Glutamatergic neuron (in vitro differentiated cells): ENCODE data around the gene SPEN. TPM values are rescaled to one million over a fixed set of nuclear protein-coding genes. Genes with fewer than 3 reads are reported as not detected.
A peak's percentile ranks its signal among the peaks of the same experiment; 100 is the strongest.
"Not testable (repeated sequence)": the region's sequence is repeated elsewhere in the genome, so short reads cannot be mapped to it uniquely, and the experiment has no call there.

Source experiments
- DNase-seq: peaks from one replicate; pipeline ENCODE4 v3.0.0; 2022
- H3K27ac Mint-ChIP-seq: one replicate; pipeline ENCODE4 v1.8.0; 2020; ENCODE audit warnings: mild to moderate bottlenecking, mixed read lengths, inconsistent platforms; ENCODE audit not compliant: unreplicated experiment
- H3K27me3 Mint-ChIP-seq: one replicate; pipeline ENCODE4 v1.8.0; 2020; ENCODE audit warnings: mild to moderate bottlenecking, moderate library complexity, mixed read lengths, inconsistent platforms; ENCODE audit not compliant: unreplicated experiment
- H3K36me3 Mint-ChIP-seq: one replicate; pipeline ENCODE4 v1.8.0; 2020; ENCODE audit warnings: mild to moderate bottlenecking, mixed read lengths, inconsistent platforms; ENCODE audit not compliant: unreplicated experiment
- H3K4me1 Mint-ChIP-seq: one replicate; pipeline ENCODE4 v1.8.0; 2020; ENCODE audit warnings: mild to moderate bottlenecking, low read depth, mixed read lengths, inconsistent platforms; ENCODE audit not compliant: unreplicated experiment
- H3K4me3 Mint-ChIP-seq: one replicate; pipeline ENCODE4 v1.8.0; 2020; ENCODE audit warnings: mild to moderate bottlenecking, mixed read lengths, inconsistent platforms; ENCODE audit not compliant: unreplicated experiment
- H3K9me3 Mint-ChIP-seq: one replicate; pipeline ENCODE4 v1.8.0; 2020; ENCODE audit warnings: mild to moderate bottlenecking, moderate library complexity, mixed read lengths, inconsistent platforms; ENCODE audit not compliant: unreplicated experiment
- CTCF ChIP-seq: fragments of 200-600 bp; sonication (generic); IDR thresholded peaks from one replicate; pipeline ENCODE4 v1.5.0; 2021; ENCODE audit not compliant: partially characterized antibody, unreplicated experiment
- total RNA-seq: library from RNA; stranded (reverse); fragmentation: NEBNext Ultra II Directional; extraction: Animal tissue kit (Norgen Biotek cat#: 25700); gene quantifications from one replicate; pipeline ENCODE4 v1.2.1, GENCODE V29; 2021; ENCODE audit not compliant: unreplicated experiment

Gene SPEN
- total RNA-seq, 1 donor from 2014 or later: 52.4 TPM

DNA sequence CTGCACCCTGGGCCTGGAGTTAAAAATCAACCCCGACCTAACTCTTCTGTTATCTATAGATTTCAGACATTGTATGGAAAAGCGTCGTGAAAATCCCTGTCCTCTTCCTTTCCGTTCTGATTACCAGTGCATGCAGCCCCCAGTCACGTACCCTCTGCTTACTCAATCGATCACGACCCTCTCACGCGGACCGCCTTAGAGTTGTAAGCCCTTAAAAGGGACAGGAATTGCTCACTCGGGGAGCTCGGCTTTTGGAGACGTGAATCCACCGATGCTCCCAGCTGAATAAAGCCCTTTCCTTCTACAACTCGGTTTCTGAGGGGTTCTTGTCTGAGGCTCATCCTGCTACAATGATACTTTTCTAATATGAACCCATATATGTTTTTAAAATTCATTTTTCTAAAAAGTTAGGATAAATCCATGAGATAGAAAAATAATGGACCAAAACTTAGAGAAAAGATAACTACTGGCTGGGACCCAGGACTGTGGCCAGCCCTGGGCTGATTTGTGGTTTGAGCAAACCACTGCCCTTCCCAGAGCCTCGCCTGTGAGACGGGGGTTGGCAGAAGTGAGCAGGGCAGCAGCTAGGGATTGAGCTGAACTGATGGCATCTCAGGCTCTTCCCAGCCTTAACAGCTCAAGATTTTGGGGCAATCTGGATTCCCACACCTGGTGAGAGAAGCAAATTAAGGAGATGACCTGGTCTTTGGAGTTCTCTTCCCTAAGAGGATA lies 45.1 kb upstream of the SPEN start:
- Mint-ChIP-seq H3K9me3 (no peaks in the 10 kb centered on the region), H3K36me3 (no peaks in the 10 kb centered on the region), H3K27ac (no peak overlapping the region), H3K27me3 (peaks cover 4% of the 10 kb centered on the region), H3K4me3 (no peak overlapping the region), H3K4me1 (peaks cover 6% of the 10 kb centered on the region)
- no peak for TF ChIP-seq CTCF
- no peak for DNase-seq

DNA sequence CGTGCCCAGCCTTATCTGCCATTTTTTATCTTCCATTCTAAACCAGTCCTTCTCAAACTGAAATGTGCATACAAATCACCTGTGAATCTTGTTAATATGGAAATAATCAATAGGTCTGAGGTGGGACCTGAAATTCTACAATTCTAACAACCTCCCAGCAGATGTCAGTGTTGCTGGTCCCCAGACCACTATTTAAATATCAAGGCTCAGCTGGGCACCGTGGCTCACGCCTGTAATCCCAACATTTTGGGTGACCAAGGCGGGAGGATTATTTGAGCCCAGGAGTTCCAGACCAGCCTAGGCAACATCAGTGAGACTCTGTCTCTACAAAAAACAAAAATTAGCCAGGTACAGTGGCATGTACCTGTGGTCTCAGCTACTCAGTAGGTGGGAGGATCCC lies 44.1 kb upstream of the SPEN start:
- H3K4me1 Mint-ChIP-seq: peaks cover 6% of the 10 kb centered on the region
- peak; percentile 44 for DNase-seq
- no peak overlapping the region for H3K4me3 Mint-ChIP-seq
- TF ChIP-seq CTCF: peak; percentile 41
- H3K36me3 Mint-ChIP-seq: no peaks in the 10 kb centered on the region
- peaks cover 2% of the 10 kb centered on the region for H3K9me3 Mint-ChIP-seq
- H3K27ac Mint-ChIP-seq: no peak overlapping the region
- peaks cover 6% of the 10 kb centered on the region for H3K27me3 Mint-ChIP-seq

DNA sequence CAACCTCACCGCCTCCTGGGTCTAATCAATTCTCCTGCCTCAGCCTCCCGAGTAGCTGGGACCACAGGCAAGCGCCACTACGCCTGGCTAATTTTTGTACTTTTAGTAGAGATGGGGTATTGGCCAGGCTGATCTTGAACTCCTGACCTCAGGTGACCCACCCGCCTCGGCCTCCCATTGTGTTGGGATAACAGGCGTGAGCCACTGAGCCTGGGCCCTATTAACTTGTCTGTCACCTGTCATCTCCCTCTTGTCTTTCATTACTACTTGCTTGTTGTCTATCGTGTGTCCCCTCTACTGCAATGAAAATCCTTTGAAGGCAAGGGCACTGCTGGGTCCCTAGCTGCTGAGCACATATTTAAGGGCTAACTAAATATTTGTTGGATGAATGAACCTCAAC lies 43.4 kb upstream of the SPEN start:
- Mint-ChIP-seq H3K9me3 (peaks cover 2% of the 10 kb centered on the region), H3K27ac (no peak overlapping the region), H3K4me1 (peaks cover 6% of the 10 kb centered on the region), H3K27me3 (peaks cover 6% of the 10 kb centered on the region), H3K36me3 (no peaks in the 10 kb centered on the region), H3K4me3 (no peak overlapping the region)
- no peak for TF ChIP-seq CTCF
- no peak for DNase-seq

- Mint-ChIP-seq H3K9me3 (peaks cover 2% of the 10 kb centered on the region), H3K36me3 (no peaks in the 10 kb centered on the region), H3K27me3 (peaks cover 9% of the 10 kb centered on the region), H3K27ac (no peak overlapping the region), H3K4me3 (no peak overlapping the region), H3K4me1 (no peaks in the 10 kb centered on the region)
- no peak for DNase-seq
- TF ChIP-seq CTCF: no peak
Measured at GRCh38 chr1:15807121-15807520, 40.4 kb upstream of the SPEN start.

DNA sequence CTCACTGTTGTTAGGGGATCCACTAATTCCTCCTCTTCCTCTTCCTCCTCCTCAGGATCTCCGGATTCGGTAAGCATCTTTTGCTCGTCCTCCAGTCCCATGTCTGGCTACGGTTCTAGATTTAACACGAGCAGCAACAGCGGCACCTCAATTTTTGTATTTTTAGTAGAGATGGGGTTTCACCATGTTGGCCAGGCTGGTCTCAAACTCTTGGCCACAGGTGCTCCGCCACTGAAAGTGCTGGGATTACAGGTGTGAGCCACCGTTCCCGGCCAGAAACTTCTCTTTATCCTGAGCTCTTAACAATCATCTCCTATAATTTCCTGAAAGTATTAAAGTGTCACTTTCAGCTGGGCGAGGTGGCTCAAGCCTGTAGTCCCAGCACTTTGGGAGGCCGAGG lies 40.0 kb upstream of the SPEN start, which contains the start of gene UQCRHL:
TSS of gene UQCRHL (minus strand) at position 101 of the 400 bp plus-strand sequence. CDS start at position 101, 0 bp downstream.
- H3K4me1 Mint-ChIP-seq, H3K4me3 Mint-ChIP-seq, H3K36me3 Mint-ChIP-seq, H3K9me3 Mint-ChIP-seq, DNase-seq, H3K27me3 Mint-ChIP-seq, H3K27ac Mint-ChIP-seq: not testable (repeated sequence)
